Measurements from ENCODE around the gene RAB24.

GRCh38 chr5:177311723-177312648, 8.5 kb upstream of the RAB24 start, which contains the start of gene MXD3:
- TF ChIP-seq, protein P1, sequence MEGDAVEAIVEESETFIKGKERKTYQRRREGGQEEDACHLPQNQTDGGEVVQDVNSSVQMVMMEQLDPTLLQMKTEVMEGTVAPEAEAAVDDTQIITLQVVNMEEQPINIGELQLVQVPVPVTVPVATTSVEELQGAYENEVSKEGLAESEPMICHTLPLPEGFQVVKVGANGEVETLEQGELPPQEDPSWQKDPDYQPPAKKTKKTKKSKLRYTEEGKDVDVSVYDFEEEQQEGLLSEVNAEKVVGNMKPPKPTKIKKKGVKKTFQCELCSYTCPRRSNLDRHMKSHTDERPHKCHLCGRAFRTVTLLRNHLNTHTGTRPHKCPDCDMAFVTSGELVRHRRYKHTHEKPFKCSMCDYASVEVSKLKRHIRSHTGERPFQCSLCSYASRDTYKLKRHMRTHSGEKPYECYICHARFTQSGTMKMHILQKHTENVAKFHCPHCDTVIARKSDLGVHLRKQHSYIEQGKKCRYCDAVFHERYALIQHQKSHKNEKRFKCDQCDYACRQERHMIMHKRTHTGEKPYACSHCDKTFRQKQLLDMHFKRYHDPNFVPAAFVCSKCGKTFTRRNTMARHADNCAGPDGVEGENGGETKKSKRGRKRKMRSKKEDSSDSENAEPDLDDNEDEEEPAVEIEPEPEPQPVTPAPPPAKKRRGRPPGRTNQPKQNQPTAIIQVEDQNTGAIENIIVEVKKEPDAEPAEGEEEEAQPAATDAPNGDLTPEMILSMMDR (conservative IDR thresholded peaks at IDR 0.05; ENCODE audit: low read depth, low read length), result no peak
- TF ChIP-seq EZH2 (IDR thresholded peaks at IDR 0.05; ENCODE audit: low read length, unreplicated experiment) (no peak), EZH2phosphoT487 (IDR thresholded peaks at IDR 0.05; ENCODE audit: borderline replicate concordance, low read length) (no peak)

Measured in PC-3 (cell line).